Measurements from ENCODE around the gene ZC3H12C.
A peak's percentile ranks its signal among the peaks of the same experiment; 100 is the strongest.
"Not testable (repeated sequence)": the region's sequence is repeated elsewhere in the genome, so short reads cannot be mapped to it uniquely, and the experiment has no call there.

ZC3H12C gene

DNA sequence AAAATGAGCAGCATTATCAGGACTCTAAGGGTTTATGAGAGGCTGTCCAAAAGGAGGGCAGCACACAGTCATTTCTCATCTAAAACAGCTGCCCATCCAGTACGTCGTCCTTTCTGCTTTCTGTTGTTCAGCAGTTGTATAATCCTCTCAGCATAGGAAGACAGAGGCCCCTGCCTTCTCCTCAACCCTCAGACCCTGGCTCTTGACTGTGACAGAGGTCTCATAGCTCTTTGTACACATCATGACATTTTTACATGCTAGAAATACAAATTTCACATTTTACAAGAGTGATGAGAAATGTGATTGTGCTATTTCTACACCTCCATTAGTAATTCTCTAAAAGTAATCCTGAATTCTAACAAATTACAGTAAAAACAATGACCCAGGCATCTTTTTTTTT, 36.2 kb upstream of the ZC3H12C start:
- TF ChIP-seq CTCF (IDR thresholded peaks at IDR 0.05; ENCODE audit: insufficient read depth, low read depth, low read length, missing control alignments) = no peak
- H3K4me3 ChIP-seq (ENCODE audit: low read depth, low read length) = no peak overlapping the region
- no peak for DNase-seq (ENCODE audit: low read depth)

- TF ChIP-seq CTCF (IDR thresholded peaks at IDR 0.05; ENCODE audit: insufficient read depth, low read depth, low read length, missing control alignments) = no peak
- no peak overlapping the region for H3K4me3 ChIP-seq (ENCODE audit: low read depth, low read length)
- no peak for DNase-seq (ENCODE audit: low read depth)
These were observed 33.3 kb upstream of the ZC3H12C start for GRCh38 chr11:110059706-110060463.

GRCh38 chr11:110061296-110061695, 31.9 kb upstream of the ZC3H12C start:
- DNase-seq (ENCODE audit: low read depth) = no peak
- TF ChIP-seq CTCF (IDR thresholded peaks at IDR 0.05; ENCODE audit: insufficient read depth, low read depth, low read length, missing control alignments) = no peak
- no peak overlapping the region for H3K4me3 ChIP-seq (ENCODE audit: low read depth, low read length)

DNA sequence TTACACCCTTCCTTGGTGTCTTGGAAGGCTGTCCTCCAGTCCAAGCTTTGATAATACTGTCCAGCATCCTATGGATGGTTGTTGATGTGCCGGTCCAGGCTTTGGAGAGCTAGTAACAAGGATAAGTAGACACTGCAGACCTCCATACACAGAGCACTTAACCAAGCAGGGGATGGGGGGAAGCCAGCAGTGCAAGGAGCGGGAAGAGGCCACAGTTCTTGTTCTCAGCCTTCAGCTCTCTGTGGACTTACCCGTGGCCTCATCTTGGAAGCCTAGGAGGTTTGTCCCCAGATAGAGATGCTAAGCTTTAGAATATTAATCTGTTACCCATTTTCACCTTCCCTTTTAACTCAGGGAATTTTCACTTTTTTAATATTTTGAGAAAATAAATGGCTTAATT, 30.9 kb upstream of the ZC3H12C start:
- DNase-seq (ENCODE audit: low read depth) = no peak
- TF ChIP-seq CTCF (IDR thresholded peaks at IDR 0.05; ENCODE audit: insufficient read depth, low read depth, low read length, missing control alignments) = no peak
- no peak overlapping the region for H3K4me3 ChIP-seq (ENCODE audit: low read depth, low read length)

GRCh38 chr11:110065189-110065588, 28.0 kb upstream of the ZC3H12C start:
- no peak for TF ChIP-seq CTCF (IDR thresholded peaks at IDR 0.05; ENCODE audit: insufficient read depth, low read depth, low read length, missing control alignments)
- DNase-seq (ENCODE audit: low read depth) = no peak
- H3K4me3 ChIP-seq (ENCODE audit: low read depth, low read length) = no peak overlapping the region

- not testable (repeated sequence) for DNase-seq (ENCODE audit: low read depth); H3K4me3 ChIP-seq (ENCODE audit: low read depth, low read length)
These were observed 25.2 kb upstream of the ZC3H12C start for GRCh38 chr11:110068001-110068400.

DNA sequence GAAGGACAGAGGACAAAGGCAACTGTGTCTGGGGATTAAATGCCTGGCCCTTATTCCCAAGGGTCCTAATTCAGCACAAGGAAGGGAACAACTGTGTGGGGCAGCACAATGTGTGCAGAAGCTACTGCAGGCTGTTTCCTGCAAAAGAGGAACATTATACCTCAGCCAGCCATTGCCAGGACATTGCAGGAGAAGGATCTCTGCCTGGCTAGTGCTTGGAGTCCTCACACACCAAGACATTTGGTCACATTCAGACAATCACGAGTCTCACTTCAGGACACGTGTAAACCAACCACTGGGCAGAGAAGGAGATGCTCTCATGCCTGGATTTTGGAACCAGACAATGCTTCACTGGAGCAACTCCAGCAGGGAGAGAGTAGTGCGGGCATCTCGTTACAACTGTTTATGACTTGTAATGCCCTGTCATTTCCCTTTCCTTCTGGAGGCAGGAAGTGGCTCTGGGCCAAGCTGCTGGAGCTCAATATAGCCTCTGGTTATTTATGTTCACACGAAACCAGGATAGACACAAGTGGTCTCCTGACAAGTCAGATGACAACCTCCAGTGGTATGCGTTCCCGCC, 23.9 kb upstream of the ZC3H12C start:
- DNase-seq (ENCODE audit: low read depth) = peak; percentile 37
- no peak for TF ChIP-seq CTCF (IDR thresholded peaks at IDR 0.05; ENCODE audit: insufficient read depth, low read depth, low read length, missing control alignments)
- no peak overlapping the region for H3K4me3 ChIP-seq (ENCODE audit: low read depth, low read length)

Measured in GM12865 (cell line).